Measurements from ENCODE around the gene FAT1.

FAT1 gene

DNA sequence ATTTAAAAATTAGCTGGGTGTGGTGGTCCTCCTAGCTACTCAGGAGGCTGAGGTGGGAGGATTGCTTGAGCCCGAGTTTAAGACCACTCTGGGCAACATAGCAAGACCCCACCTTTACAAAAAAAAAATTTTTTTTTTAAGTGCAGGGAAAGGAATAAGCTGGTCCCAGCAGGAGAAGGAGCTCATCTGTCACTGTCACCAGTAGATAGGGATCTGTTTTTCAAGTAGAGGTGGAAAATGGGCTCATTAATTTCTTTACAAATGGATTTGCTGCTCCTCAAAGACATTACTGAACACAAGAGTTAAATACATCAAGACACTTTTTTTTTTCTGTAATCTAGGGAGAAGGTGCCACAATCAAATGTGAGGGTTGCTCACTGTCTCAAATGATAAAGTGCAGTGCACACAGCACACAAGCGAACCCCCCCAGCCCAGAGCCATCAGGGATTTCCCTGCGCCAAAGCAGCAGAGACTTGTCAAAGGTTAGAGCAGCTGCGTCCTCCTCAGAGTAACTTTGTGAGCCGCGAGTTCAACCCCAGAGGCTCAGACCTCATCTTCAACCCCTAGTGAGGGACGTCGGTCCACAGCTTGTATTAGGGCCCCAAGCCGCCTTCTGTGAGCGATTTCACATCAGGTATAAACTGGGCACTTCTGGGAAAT, 154.0 kb downstream of the FAT1 start:
- H3K9me2 ChIP-seq (replicated peaks; ENCODE audit: control insufficient read depth, low read length), result no peaks in the 10 kb centered on the region
- TF ChIP-seq, protein P1, sequence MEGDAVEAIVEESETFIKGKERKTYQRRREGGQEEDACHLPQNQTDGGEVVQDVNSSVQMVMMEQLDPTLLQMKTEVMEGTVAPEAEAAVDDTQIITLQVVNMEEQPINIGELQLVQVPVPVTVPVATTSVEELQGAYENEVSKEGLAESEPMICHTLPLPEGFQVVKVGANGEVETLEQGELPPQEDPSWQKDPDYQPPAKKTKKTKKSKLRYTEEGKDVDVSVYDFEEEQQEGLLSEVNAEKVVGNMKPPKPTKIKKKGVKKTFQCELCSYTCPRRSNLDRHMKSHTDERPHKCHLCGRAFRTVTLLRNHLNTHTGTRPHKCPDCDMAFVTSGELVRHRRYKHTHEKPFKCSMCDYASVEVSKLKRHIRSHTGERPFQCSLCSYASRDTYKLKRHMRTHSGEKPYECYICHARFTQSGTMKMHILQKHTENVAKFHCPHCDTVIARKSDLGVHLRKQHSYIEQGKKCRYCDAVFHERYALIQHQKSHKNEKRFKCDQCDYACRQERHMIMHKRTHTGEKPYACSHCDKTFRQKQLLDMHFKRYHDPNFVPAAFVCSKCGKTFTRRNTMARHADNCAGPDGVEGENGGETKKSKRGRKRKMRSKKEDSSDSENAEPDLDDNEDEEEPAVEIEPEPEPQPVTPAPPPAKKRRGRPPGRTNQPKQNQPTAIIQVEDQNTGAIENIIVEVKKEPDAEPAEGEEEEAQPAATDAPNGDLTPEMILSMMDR (IDR thresholded peaks at IDR 0.05; ENCODE audit: low read depth, low read length, poor library complexity, severe bottlenecking), result no peak
- no peak for TF ChIP-seq EZH2phosphoT487 (IDR thresholded peaks at IDR 0.05; ENCODE audit: borderline replicate concordance, low read length)

GRCh38 chr4:186566068-186566467, 157.6 kb downstream of the FAT1 start:
- no peak for TF ChIP-seq EZH2phosphoT487 (IDR thresholded peaks at IDR 0.05; ENCODE audit: borderline replicate concordance, low read length)
- TF ChIP-seq, protein P1 (IDR thresholded peaks at IDR 0.05; ENCODE audit: low read depth, low read length, poor library complexity, severe bottlenecking), result no peak
- H3K4me2 ChIP-seq (ENCODE audit: low read length), result no peak overlapping the region
- H3K27me3 ChIP-seq (ENCODE audit: control insufficient read depth, low read length), result no peaks in the 10 kb centered on the region
- no peaks in the 10 kb centered on the region for H3K79me2 ChIP-seq (ENCODE audit: control insufficient read depth, low read length)
- no peaks in the 10 kb centered on the region for H3K9me3 ChIP-seq (ENCODE audit: control insufficient read depth, insufficient read depth, low read length)
- H3K36me3 ChIP-seq (ENCODE audit: control insufficient read depth, low read length), result no peaks in the 10 kb centered on the region
- no peaks in the 10 kb centered on the region for H3K4me1 ChIP-seq (ENCODE audit: control insufficient read depth, low read length)
- no peaks in the 10 kb centered on the region for H3K9me2 ChIP-seq (replicated peaks; ENCODE audit: control insufficient read depth, low read length)
- H3K4me3 ChIP-seq (ENCODE audit: low read length), result no peak overlapping the region
- H4K20me1 ChIP-seq (ENCODE audit: control insufficient read depth, insufficient read depth, low read depth, low read length), result no peaks in the 10 kb centered on the region
- no peaks in the 10 kb centered on the region for H3F3A ChIP-seq (ENCODE audit: control insufficient read depth, insufficient read depth)
- H3K27ac ChIP-seq (ENCODE audit: low read depth, low read length), result no peak overlapping the region

More for the DNA sequence above, 154.0 kb downstream of the FAT1 start:
- Histone ChIP-seq H3K9me3 (ENCODE audit: control insufficient read depth, insufficient read depth, low read length) (no peaks in the 10 kb centered on the region), H3K79me2 (ENCODE audit: control insufficient read depth, low read length) (no peaks in the 10 kb centered on the region), H3K36me3 (ENCODE audit: control insufficient read depth, low read length) (no peaks in the 10 kb centered on the region), H3K27ac (ENCODE audit: low read depth, low read length) (no peak overlapping the region), H3K4me3 (ENCODE audit: low read length) (no peak overlapping the region), H4K20me1 (ENCODE audit: control insufficient read depth, insufficient read depth, low read depth, low read length) (no peaks in the 10 kb centered on the region), H3F3A (ENCODE audit: control insufficient read depth, insufficient read depth) (no peaks in the 10 kb centered on the region), H3K27me3 (ENCODE audit: control insufficient read depth, low read length) (no peaks in the 10 kb centered on the region), H3K4me2 (ENCODE audit: low read length) (no peak overlapping the region), H3K4me1 (ENCODE audit: control insufficient read depth, low read length) (no peaks in the 10 kb centered on the region)

GRCh38 chr4:186563761-186564160, 159.9 kb downstream of the FAT1 start:
- Histone ChIP-seq H3K4me3 (ENCODE audit: low read length) (no peak overlapping the region), H3F3A (ENCODE audit: control insufficient read depth, insufficient read depth) (no peaks in the 10 kb centered on the region), H3K9me3 (ENCODE audit: control insufficient read depth, insufficient read depth, low read length) (no peaks in the 10 kb centered on the region), H3K4me1 (ENCODE audit: control insufficient read depth, low read length) (no peaks in the 10 kb centered on the region), H3K4me2 (ENCODE audit: low read length) (no peak overlapping the region), H3K27ac (ENCODE audit: low read depth, low read length) (no peak overlapping the region), H4K20me1 (ENCODE audit: control insufficient read depth, insufficient read depth, low read depth, low read length) (no peaks in the 10 kb centered on the region), H3K9me2 (replicated peaks; ENCODE audit: control insufficient read depth, low read length) (no peaks in the 10 kb centered on the region), H3K79me2 (ENCODE audit: control insufficient read depth, low read length) (no peaks in the 10 kb centered on the region), H3K36me3 (ENCODE audit: control insufficient read depth, low read length) (no peaks in the 10 kb centered on the region), H3K27me3 (ENCODE audit: control insufficient read depth, low read length) (no peaks in the 10 kb centered on the region)
- TF ChIP-seq, protein P1 (IDR thresholded peaks at IDR 0.05; ENCODE audit: low read depth, low read length, poor library complexity, severe bottlenecking), result no peak
- TF ChIP-seq EZH2phosphoT487 (IDR thresholded peaks at IDR 0.05; ENCODE audit: borderline replicate concordance, low read length), result no peak

Data from DOHH2 (cell line).